Astrocyte (in vitro differentiated cells and primary cell): ENCODE results near the gene TMEM63C. TPM values are rescaled to one million over a fixed set of nuclear protein-coding genes. Genes with fewer than 3 reads are reported as not detected.

Experiments used
- DNase-seq: peaks from one replicate; pipeline ENCODE4 v3.0.0-alpha.2; 2010; ENCODE audit warnings: low read depth
- FAIRE-seq: peaks from 2 replicates; lab custom pipeline; 2011; peaks lifted over from hg19 to GRCh38; lab: Jason Lieb, UNC
- H2AFZ ChIP-seq: 2 replicates; pipeline ENCODE4 v1.6.0; 2012; ENCODE audit warnings: low read depth, low read length, inconsistent platforms
- H3K27ac ChIP-seq: 2 replicates; pipeline ENCODE4 v1.5.1; 2011; ENCODE audit warnings: low read depth, low read length, inconsistent platforms
- H3K27me3 ChIP-seq: 2 replicates; pipeline ENCODE4 v1.6.0; 2011; ENCODE audit warnings: low read length, inconsistent platforms; ENCODE audit not compliant: insufficient read depth
- H3K36me3 ChIP-seq: 2 replicates; pipeline ENCODE4 v1.5.1; 2011; ENCODE audit warnings: low read length, inconsistent platforms; ENCODE audit not compliant: insufficient read depth
- H3K4me1 ChIP-seq: 2 replicates; pipeline ENCODE4 v1.5.1; 2011; ENCODE audit warnings: low read length, inconsistent platforms; ENCODE audit not compliant: insufficient read depth
- H3K4me2 ChIP-seq: 2 replicates; pipeline ENCODE4 v1.6.0; 2012; ENCODE audit warnings: low read length, inconsistent platforms
- H3K4me3 ChIP-seq: 2 replicates; pipeline ENCODE4 v1.5.1; 2011; ENCODE audit warnings: low read depth, mild to moderate bottlenecking, low read length, inconsistent platforms; ENCODE audit not compliant: insufficient read depth
- H3K79me2 ChIP-seq: 2 replicates; pipeline ENCODE4 v1.6.0; 2012; ENCODE audit warnings: mild to moderate bottlenecking, low read length, inconsistent platforms; ENCODE audit not compliant: insufficient read depth
- H3K9ac ChIP-seq: 2 replicates; pipeline ENCODE4 v1.6.0; 2012; ENCODE audit warnings: mild to moderate bottlenecking, low read length, inconsistent platforms
- H3K9me3 ChIP-seq: 2 replicates; pipeline ENCODE4 v1.5.1; 2012; ENCODE audit warnings: low read depth, mild to moderate bottlenecking, low read length, inconsistent platforms; ENCODE audit not compliant: insufficient read depth
- H4K20me1 ChIP-seq: 2 replicates; pipeline ENCODE4 v1.6.0; 2012; ENCODE audit warnings: low read length, inconsistent platforms; ENCODE audit not compliant: insufficient read depth
- H3K27ac Mint-ChIP-seq: one replicate; pipeline ENCODE4 v1.8.0; 2021; ENCODE audit warnings: mild to moderate bottlenecking, mixed read lengths; ENCODE audit not compliant: unreplicated experiment
- H3K27me3 Mint-ChIP-seq: one replicate; pipeline ENCODE4 v1.8.0; 2021; ENCODE audit warnings: low read depth, mixed read lengths; ENCODE audit not compliant: unreplicated experiment
- H3K36me3 Mint-ChIP-seq: one replicate; pipeline ENCODE4 v1.8.0; 2021; ENCODE audit warnings: low read depth, mixed read lengths; ENCODE audit not compliant: unreplicated experiment
- H3K4me1 Mint-ChIP-seq: one replicate; pipeline ENCODE4 v1.8.0; 2021; ENCODE audit warnings: low read depth, mixed read lengths; ENCODE audit not compliant: unreplicated experiment
- H3K4me3 Mint-ChIP-seq: one replicate; pipeline ENCODE4 v1.8.0; 2021; ENCODE audit warnings: mild to moderate bottlenecking, moderate library complexity, mixed read lengths; ENCODE audit not compliant: unreplicated experiment
- H3K9me3 Mint-ChIP-seq: one replicate; pipeline ENCODE4 v1.8.0; 2021; ENCODE audit warnings: mild to moderate bottlenecking, mixed read lengths; ENCODE audit not compliant: unreplicated experiment
- CTCF ChIP-seq: IDR thresholded peaks from 2 replicates; pipeline ENCODE4 v1.5.1; 2011; ENCODE audit warnings: low read depth, mild to moderate bottlenecking, inconsistent platforms, low read length, moderate library complexity; ENCODE audit not compliant: insufficient read depth
- EZH2 ChIP-seq: IDR thresholded peaks from 2 replicates; pipeline ENCODE4 v1.6.1; 2012; ENCODE audit warnings: mild to moderate bottlenecking, low read length, inconsistent platforms; ENCODE audit not compliant: insufficient read depth
- total RNA-seq: library from RNA; stranded (reverse); gene quantifications from 2 replicates; pipeline ENCODE4 v1.2.1, GENCODE V29; 2021

Gene TMEM63C
- total RNA-seq, 1 donor from 2014 or later: 11.3 TPM

- Histone ChIP-seq H3K79me2 (no peaks in the 10 kb centered on the region), H3K4me3 (no peak overlapping the region), H3K9me3 (no peaks in the 10 kb centered on the region), H3K36me3 (no peaks in the 10 kb centered on the region), H3K4me2 (peak overlapping the region; percentile 86), H3K27ac (no peak overlapping the region), H3K27me3 (peaks cover 76% of the 10 kb centered on the region), H4K20me1 (peaks cover 8% of the 10 kb centered on the region), H3K4me1 (peaks cover 12% of the 10 kb centered on the region), H3K9ac (no peak overlapping the region), H2AFZ (no peak overlapping the region)
- FAIRE-seq (no peak), DNase-seq (no peak)
- Mint-ChIP-seq H3K36me3 (no peaks in the 10 kb centered on the region), H3K9me3 (peaks cover 2% of the 10 kb centered on the region), H3K4me1 (no peaks in the 10 kb centered on the region), H3K27ac (peak overlapping the region; percentile 34), H3K27me3 (peaks cover 76% of the 10 kb centered on the region), H3K4me3 (peak overlapping the region; percentile 85)
- TF ChIP-seq EZH2 (peak; percentile 5), CTCF (no peak)
Observed at GRCh38 chr14:77142005-77142800, 39.4 kb upstream of the TMEM63C start.

GRCh38 chr14:77143071-77143470, 38.5 kb upstream of the TMEM63C start:
- Histone ChIP-seq H3K9me3 (no peaks in the 10 kb centered on the region), H3K27me3 (peaks cover 79% of the 10 kb centered on the region), H3K79me2 (no peaks in the 10 kb centered on the region), H3K27ac (no peak overlapping the region), H3K36me3 (no peaks in the 10 kb centered on the region), H3K4me2 (no peak overlapping the region), H2AFZ (no peak overlapping the region), H3K4me3 (no peak overlapping the region), H3K9ac (no peak overlapping the region), H4K20me1 (peaks cover 8% of the 10 kb centered on the region), H3K4me1 (peaks cover 12% of the 10 kb centered on the region)
- no peak for FAIRE-seq
- H3K9me3 Mint-ChIP-seq: peaks cover 2% of the 10 kb centered on the region
- no peak overlapping the region for H3K27ac Mint-ChIP-seq
- no peak for DNase-seq
- TF ChIP-seq EZH2 (peak; percentile 45), CTCF (no peak)
- H3K4me3 Mint-ChIP-seq: no peak overlapping the region
- H3K4me1 Mint-ChIP-seq: no peaks in the 10 kb centered on the region
- H3K36me3 Mint-ChIP-seq: no peaks in the 10 kb centered on the region
- H3K27me3 Mint-ChIP-seq: peaks cover 74% of the 10 kb centered on the region
